H1 (cell line): Measurements from ENCODE around the gene NRAS. TPM values are rescaled to one million over a fixed set of nuclear protein-coding genes. Genes with fewer than 3 reads are reported as not detected.

Source experiments
- CTCF ChIA-PET: fragments of 300-600 bp; sonication (Branson Sonifier 250); formaldehyde crosslinking; loops from one replicate; lab custom pipeline; 2021; ENCODE audit not compliant: partially characterized antibody; lab: Charles Lee
- POLR2A ChIA-PET: fragments of 300-600 bp; sonication (Branson Sonifier 250); formaldehyde crosslinking; loops from one replicate; lab custom pipeline; 2021; ENCODE audit warnings: inconsistent platforms; ENCODE audit not compliant: partially characterized antibody; lab: Charles Lee
- DNase-seq, 2 experiments: peaks; one replicate each; pipeline versions ENCODE4 v3.0.0 to v3.0.0-alpha.2; 2010 to 2022; ENCODE audit warnings: low spot score in 2 of 2, low read depth in 1 of 2, mixed read lengths in 1 of 2
- FAIRE-seq: peaks from 2 replicates; lab custom pipeline; 2011; peaks lifted over from hg19 to GRCh38; lab: Jason Lieb, UNC
- H2AFZ ChIP-seq: 2 replicates; pipeline ENCODE4 v1.8.1; 2012; ENCODE audit warnings: low read length, inconsistent platforms
- H2AK5ac ChIP-seq: 2 replicates; pipeline ENCODE4 v1.6.1; 2013; ENCODE audit warnings: low read depth, low read length
- H2BK120ac ChIP-seq: replicated peaks from 2 replicates; pipeline ENCODE3; 2013; ENCODE audit warnings: low read depth, low read length, inconsistent platforms
- H2BK12ac ChIP-seq: 2 replicates; pipeline ENCODE4 v1.6.1; 2013; ENCODE audit warnings: low read depth, low read length
- H2BK15ac ChIP-seq: 2 replicates; pipeline ENCODE4 v1.6.1; 2013; ENCODE audit warnings: low read length
- H2BK20ac ChIP-seq: 2 replicates; pipeline ENCODE4 v1.6.1; 2013; ENCODE audit warnings: low read length
- H2BK5ac ChIP-seq: 2 replicates; pipeline ENCODE4 v1.6.1; 2013; ENCODE audit warnings: low read depth, low read length
- H3K14ac ChIP-seq: 2 replicates; pipeline ENCODE4 v1.6.1; 2013; ENCODE audit warnings: inconsistent platforms; ENCODE audit not compliant: insufficient read length
- H3K18ac ChIP-seq: 2 replicates; pipeline ENCODE4 v1.6.1; 2013; ENCODE audit warnings: low read length; ENCODE audit errors: extremely low read depth
- H3K23ac ChIP-seq: 2 replicates; pipeline ENCODE4 v1.6.1; 2013; ENCODE audit warnings: inconsistent platforms; ENCODE audit not compliant: insufficient read length
- H3K23me2 ChIP-seq: 2 replicates; pipeline ENCODE4 v1.6.1; 2013; ENCODE audit warnings: low read depth, low read length
- H3K27ac ChIP-seq: 2 replicates; pipeline ENCODE4 v1.6.1; 2011; ENCODE audit warnings: low read depth, low read length, inconsistent platforms
- H3K27me3 ChIP-seq, 4 experiments: replicated peaks in 1 of 4; 1 replicate in 1 of 4; 2 replicates in 3 of 4; pipeline versions ENCODE4 v1.6.1 to v1.8.1; 2011 to 2013; ENCODE audit warnings: low read length in 3 of 4, mild to moderate bottlenecking in 3 of 4, inconsistent platforms in 2 of 4, mixed read lengths in 2 of 4, moderate library complexity in 1 of 4; ENCODE audit not compliant: control insufficient read depth in 3 of 4, insufficient read depth in 3 of 4; ENCODE audit errors: extremely low read depth in 1 of 4
- H3K36me3 ChIP-seq, 4 experiments: 2 replicates each; pipeline versions ENCODE4 v1.6.1 to v1.8.1; 2011 to 2013; ENCODE audit warnings: mild to moderate bottlenecking in 4 of 4, low read length in 3 of 4, moderate library complexity in 2 of 4, control low read depth in 1 of 4, inconsistent platforms in 1 of 4; ENCODE audit not compliant: insufficient read depth in 4 of 4, control insufficient read depth in 2 of 4
- H3K4ac ChIP-seq: replicated peaks from 2 replicates; pipeline ENCODE3; 2013; ENCODE audit warnings: low read length, low read depth, mixed read lengths, inconsistent platforms; ENCODE audit not compliant: insufficient read length
- H3K4me1 ChIP-seq, 4 experiments: replicated peaks in 1 of 4; 1 replicate in 1 of 4; 2 replicates in 3 of 4; pipeline versions ENCODE4 v1.6.1 to v1.8.1; 2011 to 2013; ENCODE audit warnings: low read length in 3 of 4, inconsistent platforms in 2 of 4, mixed read lengths in 1 of 4; ENCODE audit not compliant: insufficient read depth in 4 of 4, control insufficient read depth in 3 of 4
- H3K4me2 ChIP-seq, 2 experiments: 2 replicates each; pipeline versions ENCODE4 v1.6.1 to v1.8.1; 2011 to 2013; ENCODE audit warnings: low read depth in 2 of 2, low read length in 2 of 2, control low read depth in 1 of 2, inconsistent platforms in 1 of 2, mild to moderate bottlenecking in 1 of 2; ENCODE audit not compliant: insufficient read depth in 1 of 2
- H3K4me3 ChIP-seq, 4 experiments: fragments of 200-600, 300-600 bp in 1 of 4; sonication (generic), shearing (Covaris generic), sonication (Bioruptor Twin) in 1 of 4; 2 replicates each; pipeline versions ENCODE4 v1.5.1 to v1.8.1; 2011 to 2016; ENCODE audit warnings: low read length in 4 of 4, low read depth in 3 of 4, control low read depth in 2 of 4, inconsistent platforms in 2 of 4, mild to moderate bottlenecking in 2 of 4, mixed read lengths in 1 of 4, moderate library complexity in 1 of 4; ENCODE audit not compliant: insufficient read depth in 2 of 4; ENCODE audit errors: extremely low read depth in 1 of 4
- H3K56ac ChIP-seq: replicated peaks from 2 replicates; pipeline ENCODE3; 2013; ENCODE audit warnings: low read depth, mild to moderate bottlenecking, mixed read lengths, low read length, inconsistent platforms; ENCODE audit not compliant: insufficient read length
- H3K79me1 ChIP-seq: 2 replicates; pipeline ENCODE4 v1.6.1; 2013; ENCODE audit warnings: low read depth, low read length, control low read depth
- H3K79me2 ChIP-seq, 2 experiments: 2 replicates each; pipeline versions ENCODE4 v1.6.1 to v1.8.1; 2012 to 2013; ENCODE audit warnings: low read length in 2 of 2, mild to moderate bottlenecking in 2 of 2, inconsistent platforms in 1 of 2; ENCODE audit not compliant: insufficient read depth in 2 of 2, control insufficient read depth in 1 of 2
- H3K9ac ChIP-seq, 4 experiments: replicated peaks in 1 of 4; 1 replicate in 1 of 4; 2 replicates in 3 of 4; pipeline versions ENCODE4 v1.6.1 to v1.8.1; 2011 to 2013; ENCODE audit warnings: low read depth in 3 of 4, low read length in 3 of 4, control low read depth in 2 of 4, mild to moderate bottlenecking in 2 of 4, moderate library complexity in 2 of 4, inconsistent platforms in 1 of 4; ENCODE audit errors: extremely low read depth in 1 of 4
- H3K9me3 ChIP-seq, 2 experiments: 2 replicates each; pipeline versions ENCODE4 v1.6.1 to v1.8.1; 2012 to 2013; ENCODE audit warnings: mild to moderate bottlenecking in 2 of 2, moderate library complexity in 2 of 2, control low read depth in 1 of 2, inconsistent platforms in 1 of 2, low read depth in 1 of 2, low read length in 1 of 2, mixed read lengths in 1 of 2; ENCODE audit not compliant: insufficient read depth in 2 of 2
- H4K20me1 ChIP-seq, 2 experiments: replicated peaks in 1 of 2; 2 replicates each; pipeline versions ENCODE3 to v1.8.1; 2011 to 2013; ENCODE audit warnings: inconsistent platforms in 2 of 2, low read length in 2 of 2, mild to moderate bottlenecking in 1 of 2; ENCODE audit not compliant: insufficient read depth in 2 of 2, control insufficient read depth in 1 of 2
- H4K5ac ChIP-seq: 2 replicates; pipeline ENCODE4 v1.6.1; 2013; ENCODE audit warnings: low read length, low read depth, mixed read lengths, inconsistent platforms; ENCODE audit not compliant: insufficient read length
- H4K8ac ChIP-seq: 2 replicates; pipeline ENCODE4 v1.8.0; 2013; ENCODE audit warnings: mild to moderate bottlenecking, moderate library complexity, low read length, inconsistent platforms; ENCODE audit not compliant: insufficient read depth; ENCODE audit errors: extremely low read depth
- H4K91ac ChIP-seq: replicated peaks from 2 replicates; pipeline ENCODE3; 2013; ENCODE audit warnings: low read length, mixed read lengths, inconsistent platforms; ENCODE audit not compliant: insufficient read length
- TCF12 ChIP-seq: IDR thresholded peaks from 2 replicates; pipeline ENCODE4 v1.6.1; 2011; ENCODE audit warnings: low read depth, mild to moderate bottlenecking, low read length
- WGBS, 2 experiments: shearing (Covaris generic) in 1 of 2; methylation state at CpG; one replicate each; pipeline versions ENCODE4 v1.1.6 to v1.1.7; 2013 to 2015; ENCODE audit warnings: low lambda C conversion rate in 2 of 2, mixed read lengths in 2 of 2, inconsistent platforms in 1 of 2, low coverage in 1 of 2, missing lambda C conversion rate in 1 of 2; ENCODE audit not compliant: insufficient replicate concordance in 2 of 2, insufficient coverage in 1 of 2, insufficient read length in 1 of 2; ENCODE audit errors: extremely low coverage in 1 of 2, missing lambda C conversion rate in 1 of 2; 5-methylcytosine and 5-hydroxymethylcytosine counted together
- polyA plus RNA-seq, 7 experiments: library from polyadenylated mRNA; depleted of rRNA in 3 of 7; stranded (reverse) in 5 of 7; unstranded in 2 of 7; fragments of >200 nt in 5 of 7; fragments of 200-250 nt in 2 of 7; gene quantifications; 1 replicate in 5 of 7; 2 replicates in 1 of 7; 4 replicates in 1 of 7; pipeline versions ENCODE4 v1.2.1 to v1.2.3, GENCODE V29; 2011 to 2013; ENCODE audit warnings: missing spikeins in 2 of 7, mixed read lengths in 2 of 7
- total RNA-seq: library from RNA; stranded (reverse); fragmentation: NEBNext Ultra II Directional; extraction: Animal tissue kit (Norgen Biotek cat#: 25700); gene quantifications from 2 replicates; pipeline ENCODE4 v1.2.1, GENCODE V29; 2021
- TF ChIP-seq, protein P1 (sequence below): IDR thresholded peaks from 2 replicates; pipeline ENCODE4 v1.6.1; 2012; ENCODE audit warnings: inconsistent platforms

NRAS gene
- total and polyA plus RNA-seq, 2 of the 8 experiments (the other 6 are each of a cell fraction or from before 2014, with no cell fraction given) = 24.5 to 65.1 TPM

- CTCF ChIA-PET = interaction anchor here (0.9 to 1.7 kb wide), 3 partner anchors 10 to 418 kb away, joined by 3 read pairs; partner anchors contain the start of gene NRAS
- no peak within 1 kb of the TSS for H3K56ac ChIP-seq
- H3K23me2 ChIP-seq = no peaks in the 10 kb centered on the region
- H4K5ac ChIP-seq = no peak within 1 kb of the TSS
- H3K9ac ChIP-seq = no peak within 1 kb of the TSS
- no peak within 1 kb of the TSS for H2AFZ ChIP-seq
- 88% methylated on average over 6 of the region's 6 CpGs; no CpG with 5 or more reads in 1 of the 2 experiments for WGBS, 2 experiments
- no peak for DNase-seq
- no peak within 1 kb of the TSS for H2BK12ac ChIP-seq
- no peaks in the 10 kb centered on the region for H3K79me2 ChIP-seq
- H3K14ac ChIP-seq = no peak within 1 kb of the TSS
- no peak within 1 kb of the TSS for H3K4me3 ChIP-seq
- POLR2A ChIA-PET = interaction anchor here (1.0 to 3.4 kb wide), 3 partner anchors 16 to 20 kb away, joined by 4 to 10 read pairs (median 4); no protein-coding TSS in a partner anchor
- H3K79me1 ChIP-seq = no peaks in the 10 kb centered on the region
- no peak within 1 kb of the TSS for H3K4ac ChIP-seq
- no peak within 1 kb of the TSS for H2BK15ac ChIP-seq
- no peaks in the 10 kb centered on the region for H3K4me1 ChIP-seq
- H4K20me1 ChIP-seq = no peaks in the 10 kb centered on the region
- no peak within 1 kb of the TSS for H2BK5ac ChIP-seq
- no peak within 1 kb of the TSS for H3K27ac ChIP-seq
- H3K18ac ChIP-seq = no peak within 1 kb of the TSS
- H2BK20ac ChIP-seq = no peak within 1 kb of the TSS
- H2AK5ac ChIP-seq = no peak within 1 kb of the TSS
- no peaks in the 10 kb centered on the region for H3K27me3 ChIP-seq
- H2BK120ac ChIP-seq = no peak within 1 kb of the TSS
- no peaks in the 10 kb centered on the region for H3K36me3 ChIP-seq
- H4K8ac ChIP-seq = no peak within 1 kb of the TSS
- no peaks in the 10 kb centered on the region for H3K9me3 ChIP-seq
- no peak within 1 kb of the TSS for H3K4me2 ChIP-seq
- no peak within 1 kb of the TSS for H4K91ac ChIP-seq
- H3K23ac ChIP-seq = no peak within 1 kb of the TSS
- no peak for FAIRE-seq
- no peak for TF ChIP-seq TCF12
- TF ChIP-seq, protein P1, sequence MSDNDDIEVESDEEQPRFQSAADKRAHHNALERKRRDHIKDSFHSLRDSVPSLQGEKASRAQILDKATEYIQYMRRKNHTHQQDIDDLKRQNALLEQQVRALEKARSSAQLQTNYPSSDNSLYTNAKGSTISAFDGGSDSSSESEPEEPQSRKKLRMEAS = no peak
Observed at GRCh38 chr1:114695430-114696058, 21.0 kb downstream of the NRAS start, which contains the start of gene AMPD1. AMPD1 (minus strand) TSS chr1:114695546; CDS start chr1:114695471, 75 bp downstream.
